ENCODE results near the gene SEC61B. TPM values are rescaled to one million over a fixed set of nuclear protein-coding genes. Genes with fewer than 3 reads are reported as not detected.
A peak's percentile ranks its signal among the peaks of the same experiment; 100 is the strongest.

Gene SEC61B
- total and polyA plus RNA-seq, 10 of the 15 experiments (the other 5 are each of a cell fraction or from before 2014, with no cell fraction given): 108 to 747 (median 301) TPM

DNA sequence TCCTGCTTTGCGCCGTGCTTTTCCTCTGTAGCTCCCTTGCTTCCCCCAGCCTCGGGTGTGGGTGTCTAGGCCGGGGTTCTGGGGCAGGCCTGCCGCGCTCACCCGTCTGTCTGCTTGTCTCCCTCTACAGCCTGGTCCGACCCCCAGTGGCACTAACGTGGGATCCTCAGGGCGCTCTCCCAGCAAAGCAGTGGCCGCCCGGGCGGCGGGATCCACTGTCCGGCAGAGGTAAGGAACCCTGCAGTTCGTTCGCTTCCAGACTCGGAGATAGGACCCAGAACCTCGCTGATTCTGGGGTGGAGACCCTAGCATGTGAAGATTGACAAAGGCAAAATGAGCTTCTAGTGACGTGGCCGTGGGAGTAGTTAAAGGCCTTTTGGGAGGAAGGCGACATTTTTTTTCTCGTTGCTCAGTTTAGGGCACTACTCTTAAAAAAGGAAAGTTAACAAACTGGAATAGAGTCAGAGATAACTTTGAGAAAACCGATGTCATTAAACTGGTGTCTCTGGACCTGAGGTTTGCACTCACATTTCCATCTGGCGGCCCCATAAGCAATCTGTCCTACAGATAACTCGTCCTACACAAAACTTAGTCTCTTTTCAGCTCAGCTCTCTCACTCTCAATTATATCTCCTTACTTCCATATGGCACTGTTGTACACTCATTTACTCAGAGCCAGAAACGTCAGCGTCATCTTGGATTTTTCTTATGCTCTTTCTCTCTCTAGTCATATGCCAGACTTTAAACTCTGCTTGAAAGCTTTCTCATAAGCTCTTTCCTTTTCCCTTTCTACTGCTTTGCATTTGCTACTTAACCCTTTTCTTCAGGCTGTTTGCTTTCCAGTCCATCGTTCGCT lies 561 bp downstream of the SEC61B start:
- SMC1A ChIA-PET (ENCODE audit: uncharacterized antibody, unreplicated experiment): interaction anchor here (0.6 to 14.7 kb wide), 17 partner anchors 9 to 588 kb away, joined by 3 to 189 read pairs (median 4); no protein-coding TSS in a partner anchor

More for the DNA sequence above, 561 bp downstream of the SEC61B start:
- H3K79me2 ChIP-seq (ENCODE audit: control insufficient read depth, insufficient read depth, low read length): peaks cover 93% of the 10 kb centered on the region
- H3K27ac ChIP-seq (ENCODE audit: control insufficient read depth, insufficient read depth): peak overlapping the region; percentile 99
- peaks cover 2 to 8% of the 10 kb centered on the region in 2 experiments for H3K36me3 ChIP-seq (ENCODE audit: control insufficient read depth in 2 of 2, insufficient read depth in 2 of 2, low read length in 1 of 2)
- WGBS (ENCODE audit: insufficient coverage, insufficient replicate concordance, low lambda C conversion rate, missing lambda C conversion rate): 7% methylated on average over 30 of the region's 30 CpGs
- TSS peak; percentile 70 for BruUV-seq (replicated peaks)
- in situ Hi-C loops (cut with MboI) (no loop called here), intact Hi-C loops (cut with micrococcal nuclease; ENCODE audit: unreplicated experiment) (loop anchor here (1.0 to 5.0 kb wide), 3 partner anchors 38 to 600 kb away; partner anchors contain the start of gene NR4A3)
- TF ChIP-seq TCF12 (IDR thresholded peaks at IDR 0.05; ENCODE audit: low read depth, low read length) (no peak), MTA3 (IDR thresholded peaks at IDR 0.05; ENCODE audit: borderline replicate concordance, low read length) (no peak), POLR2AphosphoS5 (IDR thresholded peaks at IDR 0.05; ENCODE audit: low read length) (peak; percentile 2; the same call in 1 of the 2 replicates), BMI1 (IDR thresholded peaks at IDR 0.05; ENCODE audit: borderline replicate concordance) (no peak), NFIC (IDR thresholded peaks at IDR 0.05; ENCODE audit: low read depth, low read length) (no peak), CHD1 (IDR thresholded peaks at IDR 0.05; ENCODE audit: low read depth, low read length) (0 out of 2 replicates have a peak, but pooled peaks have one; percentile 64), RFX5 (IDR thresholded peaks at IDR 0.05; ENCODE audit: low read depth, low read length) (no peak), ZNF384 (IDR thresholded peaks at IDR 0.05; ENCODE audit: borderline replicate concordance, low read depth, low read length) (no peak), SMAD5 (IDR thresholded peaks at IDR 0.05; ENCODE audit: low read depth) (0 out of 2 replicates have a peak, but pooled peaks have one; percentile 25), YY1 (IDR thresholded peaks at IDR 0.05; ENCODE audit: low read depth, low read length) (peak; percentile 5; the same call in 1 of the 2 replicates), POLR2A (IDR thresholded peaks at IDR 0.05; ENCODE audit: low read depth, low read length) (peak; percentile 22; the same call in 1 of the 2 replicates), SMC3 (IDR thresholded peaks at IDR 0.05; ENCODE audit: borderline replicate concordance, low read length) (0 out of 2 replicates have a peak, but pooled peaks have one; percentile 5), DPF2 (IDR thresholded peaks at IDR 0.05) (peak; percentile 20), CREB1 (IDR thresholded peaks at IDR 0.05; ENCODE audit: low read depth) (peak; percentile 29; the same call in 1 of the 2 replicates), HDGF (IDR thresholded peaks at IDR 0.05) (peak; percentile 39; the same call in 1 of the 2 replicates), SRF (IDR thresholded peaks at IDR 0.05; ENCODE audit: low read depth in 2 of 2, low read length in 2 of 2) (no peak), EED (IDR thresholded peaks at IDR 0.05; ENCODE audit: low read depth) (0 out of 2 replicates have a peak, but pooled peaks have one; percentile 27)
- TF ChIP-seq, protein P1, sequence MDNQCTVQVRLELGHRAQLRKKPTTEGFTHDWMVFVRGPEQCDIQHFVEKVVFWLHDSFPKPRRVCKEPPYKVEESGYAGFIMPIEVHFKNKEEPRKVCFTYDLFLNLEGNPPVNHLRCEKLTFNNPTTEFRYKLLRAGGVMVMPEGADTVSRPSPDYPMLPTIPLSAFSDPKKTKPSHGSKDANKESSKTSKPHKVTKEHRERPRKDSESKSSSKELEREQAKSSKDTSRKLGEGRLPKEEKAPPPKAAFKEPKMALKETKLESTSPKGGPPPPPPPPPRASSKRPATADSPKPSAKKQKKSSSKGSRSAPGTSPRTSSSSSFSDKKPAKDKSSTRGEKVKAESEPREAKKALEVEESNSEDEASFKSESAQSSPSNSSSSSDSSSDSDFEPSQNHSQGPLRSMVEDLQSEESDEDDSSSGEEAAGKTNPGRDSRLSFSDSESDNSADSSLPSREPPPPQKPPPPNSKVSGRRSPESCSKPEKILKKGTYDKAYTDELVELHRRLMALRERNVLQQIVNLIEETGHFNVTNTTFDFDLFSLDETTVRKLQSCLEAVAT (IDR thresholded peaks at IDR 0.05): peak; percentile 66
- TF ChIP-seq, protein P2, sequence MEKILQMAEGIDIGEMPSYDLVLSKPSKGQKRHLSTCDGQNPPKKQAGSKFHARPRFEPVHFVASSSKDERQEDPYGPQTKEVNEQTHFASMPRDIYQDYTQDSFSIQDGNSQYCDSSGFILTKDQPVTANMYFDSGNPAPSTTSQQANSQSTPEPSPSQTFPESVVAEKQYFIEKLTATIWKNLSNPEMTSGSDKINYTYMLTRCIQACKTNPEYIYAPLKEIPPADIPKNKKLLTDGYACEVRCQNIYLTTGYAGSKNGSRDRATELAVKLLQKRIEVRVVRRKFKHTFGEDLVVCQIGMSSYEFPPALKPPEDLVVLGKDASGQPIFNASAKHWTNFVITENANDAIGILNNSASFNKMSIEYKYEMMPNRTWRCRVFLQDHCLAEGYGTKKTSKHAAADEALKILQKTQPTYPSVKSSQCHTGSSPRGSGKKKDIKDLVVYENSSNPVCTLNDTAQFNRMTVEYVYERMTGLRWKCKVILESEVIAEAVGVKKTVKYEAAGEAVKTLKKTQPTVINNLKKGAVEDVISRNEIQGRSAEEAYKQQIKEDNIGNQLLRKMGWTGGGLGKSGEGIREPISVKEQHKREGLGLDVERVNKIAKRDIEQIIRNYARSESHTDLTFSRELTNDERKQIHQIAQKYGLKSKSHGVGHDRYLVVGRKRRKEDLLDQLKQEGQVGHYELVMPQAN (conservative IDR thresholded peaks at IDR 0.05): peak; percentile 51; the same call in 1 of the 2 replicates
- peaks cover 9% of the 10 kb centered on the region for H3K4me1 ChIP-seq (ENCODE audit: control insufficient read depth, insufficient read depth, low read length)
- no peaks in the 10 kb centered on the region; the same call in 1 of the 2 replicates for H4K20me1 ChIP-seq (ENCODE audit: control insufficient read depth, insufficient read depth)
- no peak for FAIRE-seq
- DNase-seq (ENCODE audit: low read depth, low spot score): no peak
- RAD21 ChIA-PET (ENCODE audit: unreplicated experiment): interaction anchor here (0.6 to 10.5 kb wide), 16 partner anchors 10 to 209 kb away, joined by 3 to 121 read pairs (median 4); no protein-coding TSS in a partner anchor
- H2AFZ ChIP-seq (ENCODE audit: control insufficient read depth, low read depth, low read length): peak overlapping the region; percentile 58
- H3K4me3 ChIP-seq: peak overlapping the region; percentile 97
- H3K9ac ChIP-seq (ENCODE audit: control insufficient read depth, insufficient read depth, low read length): peak overlapping the region; percentile 92
- peak; percentile 47 for ATAC-seq
- POLR2A ChIA-PET: interaction anchor here (0.6 to 6.3 kb wide), 20 partner anchors 9 to 1107 kb away, joined by 3 to 51 read pairs (median 6); no protein-coding TSS in a partner anchor
- peak overlapping the region; percentile 86 for H3K4me2 ChIP-seq (ENCODE audit: control insufficient read depth, insufficient read depth)
- CTCF ChIA-PET: interaction anchor here (0.5 to 8.4 kb wide), 15 partner anchors 8 to 627 kb away, joined by 3 to 106 read pairs (median 4); no protein-coding TSS in a partner anchor
- H3K27me3 ChIP-seq (replicated peaks in 1 of 2; ENCODE audit: control insufficient read depth in 2 of 2, insufficient read depth in 2 of 2, low read length in 1 of 2): no peaks in the 10 kb centered on the region
- H3K9me3 ChIP-seq (replicated peaks; ENCODE audit: control insufficient read depth, insufficient read depth, low read length): no peaks in the 10 kb centered on the region

All from GM12878 (cell line).